ENCODE measurements around the gene SASH1.

Gene SASH1

DNA sequence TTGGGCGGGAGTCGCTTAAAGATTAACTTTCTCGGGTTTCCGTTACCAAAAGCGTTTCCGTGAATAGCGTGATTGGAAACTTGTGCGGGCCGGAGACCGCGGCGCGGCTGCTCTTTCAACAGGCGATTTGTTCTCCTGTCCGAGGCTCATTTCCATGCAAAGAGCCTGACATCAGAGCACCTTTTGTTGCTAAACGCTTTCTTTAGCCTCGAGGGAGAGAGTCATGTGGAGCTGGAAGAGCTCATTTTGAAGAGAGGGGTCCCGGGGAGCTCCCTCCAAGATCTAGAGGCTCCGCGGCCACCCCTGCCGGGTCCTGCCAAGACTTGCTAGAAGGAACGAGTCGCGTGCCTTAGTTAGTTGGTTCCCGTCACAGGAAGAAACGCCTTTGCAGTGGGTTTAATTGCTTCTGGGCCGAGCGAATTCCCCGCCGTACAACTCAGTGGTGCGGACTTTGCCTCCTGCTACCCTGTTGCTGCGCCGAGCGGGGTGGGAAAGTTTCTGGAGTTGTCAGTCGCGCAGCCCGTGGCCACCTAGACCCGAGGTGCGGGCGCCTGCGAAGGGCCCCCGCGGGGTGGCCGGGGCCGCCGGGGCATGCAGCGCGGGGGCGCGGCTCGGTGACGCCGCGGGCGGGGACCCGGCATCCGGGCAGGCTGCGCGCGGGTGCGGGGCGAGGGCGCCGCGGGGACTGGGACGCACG lies at the start of gene SASH1:
SASH1 (plus strand) TSS at position 489 of the 697 bp plus-strand sequence. CDS start 230 bp downstream, outside the sequence.
- DNase-seq, result peak; percentile 40

DNA sequence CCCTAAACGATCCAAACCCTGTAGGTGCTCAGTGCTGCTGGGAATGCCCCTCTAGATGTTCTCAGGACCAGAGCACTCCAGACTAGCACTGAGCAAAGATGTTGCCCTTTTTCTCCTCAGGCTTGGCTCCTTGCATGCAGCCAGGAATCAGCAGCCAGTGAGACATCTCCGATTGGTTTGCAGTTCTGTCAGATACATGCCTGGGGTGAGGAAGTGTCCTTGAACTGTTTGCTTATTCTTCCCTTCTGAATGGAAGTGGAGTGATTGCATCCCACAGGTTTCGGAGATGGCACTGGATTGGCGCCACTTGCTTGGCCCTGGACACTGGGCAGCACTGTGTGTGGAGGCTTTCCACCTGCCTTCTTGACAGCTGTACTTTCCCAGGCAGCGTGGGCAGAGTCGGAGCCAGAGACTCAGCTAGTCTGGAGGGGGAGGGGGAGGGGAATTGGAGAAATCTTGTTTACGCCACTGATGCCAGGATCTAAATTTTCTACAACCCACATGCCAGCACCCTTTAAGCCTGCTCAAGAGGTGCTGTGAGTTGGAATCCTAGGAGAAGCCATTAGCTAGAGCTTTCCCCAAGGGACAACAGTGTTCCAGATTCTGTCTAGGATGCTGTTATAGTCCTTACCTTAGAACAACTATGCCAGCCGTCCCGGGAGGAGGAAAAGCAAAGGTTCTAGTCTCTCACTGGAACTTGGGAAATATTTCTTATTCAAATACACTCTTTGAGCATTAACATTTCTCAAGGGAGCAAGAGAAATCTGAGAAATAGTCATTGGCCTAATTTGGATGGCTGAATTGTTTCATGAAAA lies 49.2 kb upstream of the SASH1 start:
- DNase-seq, result no peak

DNA sequence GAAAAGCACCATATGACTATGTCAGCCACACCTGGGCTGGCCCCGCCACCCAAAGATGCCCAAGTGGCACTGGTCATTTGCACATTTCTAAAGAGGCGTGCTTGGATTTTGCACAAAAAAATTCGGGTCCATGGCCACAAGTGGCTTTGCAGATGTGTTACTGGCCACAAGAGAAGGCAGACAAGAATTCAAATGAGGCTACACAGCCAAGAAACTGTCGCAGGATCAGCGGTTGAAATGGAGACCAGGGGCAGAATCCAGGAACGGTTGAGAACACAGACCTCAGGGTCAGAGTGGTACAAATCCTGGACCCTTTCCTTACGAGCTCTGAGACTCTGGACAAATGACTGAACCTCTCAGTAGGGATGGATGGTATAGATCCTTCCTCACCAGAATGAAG lies 48.6 kb upstream of the SASH1 start:
- no peak for DNase-seq

DNA sequence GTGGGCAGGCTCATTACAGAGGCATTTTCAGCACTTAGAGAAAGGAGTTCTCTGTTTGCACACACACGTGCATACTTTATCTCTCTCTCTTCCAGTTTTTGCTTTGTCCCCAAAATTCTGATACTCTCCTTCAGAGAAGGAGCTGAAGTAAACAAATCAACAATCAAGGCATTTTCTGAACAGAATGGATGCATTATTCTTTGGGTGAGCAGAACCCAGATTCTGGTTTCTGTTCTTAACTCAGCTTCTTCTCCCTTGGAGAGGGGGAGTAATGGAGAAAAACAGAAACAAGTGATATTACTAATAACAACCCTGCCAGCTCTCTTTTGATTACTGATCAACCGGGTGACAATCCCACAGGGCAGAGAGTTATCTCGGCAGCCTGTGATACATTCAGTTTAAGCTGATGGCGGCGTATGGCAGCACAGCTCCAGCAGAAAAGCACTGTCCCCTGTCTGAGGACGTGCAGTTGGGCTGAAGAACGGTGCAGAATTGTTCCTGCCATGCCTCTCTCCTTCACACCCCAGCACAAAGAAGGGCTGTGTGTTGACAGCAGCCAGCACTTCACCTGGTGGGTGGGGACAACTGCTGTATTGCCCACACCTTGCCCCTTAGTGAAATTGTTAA lies 47.3 kb upstream of the SASH1 start:
- DNase-seq, result no peak

DNA sequence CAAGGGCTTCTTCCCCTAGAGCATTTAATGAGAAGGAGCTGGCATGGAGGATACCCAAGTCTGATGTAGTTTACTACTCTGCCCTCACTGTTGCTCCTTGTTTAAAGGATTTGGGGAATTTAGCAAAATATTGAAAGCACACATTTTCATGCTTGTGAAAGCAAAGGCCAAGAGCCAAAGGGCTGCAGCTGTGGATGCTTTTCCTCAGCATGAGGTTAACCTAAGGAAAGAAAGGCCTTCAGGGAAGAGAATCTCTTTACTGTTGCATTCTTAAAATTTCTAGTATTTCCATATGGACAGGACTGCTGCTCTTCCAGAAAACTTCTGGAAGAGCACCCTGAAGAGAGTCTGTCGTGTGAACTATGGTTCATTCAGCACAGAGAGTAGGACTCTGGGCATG lies 45.9 kb upstream of the SASH1 start:
- DNase-seq, result no peak

DNA sequence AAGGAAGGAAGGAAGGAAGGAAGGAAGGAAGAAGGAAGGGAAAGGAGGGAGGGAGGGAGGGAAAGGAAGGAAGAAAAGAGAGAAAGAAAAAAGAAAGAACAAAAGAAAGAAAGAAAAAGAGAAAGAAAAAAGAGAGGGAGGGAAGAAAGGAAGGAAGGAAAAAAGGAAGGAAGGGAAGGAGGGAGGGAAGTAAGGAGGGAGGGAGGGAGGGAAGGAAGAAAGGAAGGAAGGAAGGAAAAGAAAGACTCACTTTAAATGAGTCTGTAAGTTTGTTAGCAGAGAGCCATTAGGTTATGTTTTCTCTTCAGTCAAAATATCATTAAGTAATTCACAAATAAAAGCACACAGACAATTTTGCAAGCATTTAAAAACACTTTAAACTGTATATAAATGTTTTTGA lies 44.0 kb upstream of the SASH1 start:
- no peak for DNase-seq

DNA sequence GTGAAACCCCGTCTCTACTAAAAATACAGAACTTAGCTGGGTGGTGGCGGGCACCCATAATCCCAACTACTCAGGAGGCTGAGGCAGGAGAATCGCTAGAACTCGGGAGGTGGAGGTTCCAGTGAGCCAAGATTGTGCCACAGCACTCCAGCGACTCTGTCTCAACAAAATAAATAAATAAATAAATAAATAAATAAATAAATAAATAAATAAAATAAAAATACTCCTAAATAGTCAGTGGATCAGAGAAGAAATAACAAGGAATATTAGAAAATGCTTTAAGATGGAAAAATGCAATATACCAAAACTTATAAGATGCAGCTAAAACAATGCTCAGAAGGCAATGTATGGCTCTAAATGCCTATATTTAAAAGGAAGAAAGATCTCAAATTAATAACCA lies 39.0 kb upstream of the SASH1 start:
- DNase-seq, result no peak

DNA sequence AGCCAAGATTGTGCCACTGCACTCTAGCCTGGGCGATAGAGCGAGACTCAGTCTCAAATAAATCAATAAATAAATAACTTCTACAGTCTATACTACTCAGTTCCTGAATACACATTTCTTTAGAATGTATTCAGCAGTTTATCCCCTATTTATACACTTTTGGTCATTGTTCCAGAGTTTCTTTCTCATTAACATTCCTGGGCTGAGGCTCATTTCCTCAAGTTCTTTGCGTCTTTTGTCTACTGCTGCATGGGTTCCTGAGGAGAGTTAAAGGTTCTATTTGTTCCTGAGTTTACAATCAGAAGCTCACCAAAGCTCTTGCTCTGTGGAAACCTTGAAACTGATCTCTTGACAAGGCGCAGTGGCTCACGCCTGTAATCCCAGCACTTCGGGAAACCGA lies 37.7 kb upstream of the SASH1 start:
- no peak for DNase-seq

DNA sequence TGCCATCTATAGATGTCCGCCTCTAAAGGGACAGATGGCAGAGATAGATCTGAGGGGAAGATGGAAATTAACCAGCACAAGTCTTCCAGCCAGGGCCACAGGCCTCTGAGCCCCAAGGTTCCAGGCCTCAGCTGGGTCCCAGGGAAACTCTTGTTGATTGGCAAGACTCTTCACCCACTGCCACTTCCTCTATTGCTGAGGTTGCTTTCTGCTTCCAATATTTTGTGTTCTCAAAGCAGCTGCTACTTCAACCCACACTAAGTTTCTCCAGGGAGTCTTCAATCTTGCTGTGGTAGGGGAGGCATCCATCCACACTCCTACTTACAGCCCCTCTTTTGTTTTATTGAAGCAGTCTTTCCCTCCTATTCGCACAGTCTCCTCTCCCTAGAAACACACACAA lies 36.4 kb upstream of the SASH1 start:
- no peak for DNase-seq

DNA sequence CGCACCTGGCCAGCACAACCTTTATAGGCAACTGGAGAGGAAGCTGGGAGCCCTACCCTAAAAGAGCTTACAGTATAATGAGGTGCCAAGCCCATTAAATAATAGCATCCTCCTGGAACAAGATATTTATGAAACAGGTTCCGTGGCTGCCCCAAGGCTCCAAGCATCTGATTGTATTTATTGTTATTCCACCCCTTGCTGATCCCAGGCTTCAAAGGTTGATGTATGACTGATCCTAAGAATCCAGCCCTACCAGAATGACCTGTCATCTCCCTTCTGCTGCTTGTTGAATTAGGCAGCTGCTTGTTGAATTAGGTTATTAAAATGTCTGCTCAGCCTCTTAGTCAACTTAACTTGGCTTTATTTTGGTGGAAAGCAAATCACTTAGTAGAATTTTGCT lies 35.2 kb upstream of the SASH1 start:
- peak; percentile 92 for DNase-seq

DNA sequence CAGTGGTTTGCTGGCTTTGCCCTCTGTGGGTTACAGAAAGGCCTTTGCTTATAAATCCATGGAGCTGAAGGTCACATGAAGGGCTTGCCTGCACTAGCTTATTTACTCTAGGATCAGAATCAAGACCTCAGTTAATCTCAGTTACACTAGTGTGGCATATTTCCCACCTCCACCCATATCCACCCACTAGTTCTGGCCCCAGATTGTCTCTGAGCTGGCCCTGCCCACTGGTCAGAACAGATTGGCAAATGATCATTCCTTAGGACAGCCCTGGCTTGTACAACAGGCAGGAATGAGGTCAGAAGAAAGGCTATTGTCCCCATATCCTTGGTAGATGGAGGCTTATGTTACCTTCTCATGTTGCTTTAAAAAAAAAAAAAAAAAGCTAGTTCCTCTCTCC lies 33.3 kb upstream of the SASH1 start:
- no peak for DNase-seq

DNA sequence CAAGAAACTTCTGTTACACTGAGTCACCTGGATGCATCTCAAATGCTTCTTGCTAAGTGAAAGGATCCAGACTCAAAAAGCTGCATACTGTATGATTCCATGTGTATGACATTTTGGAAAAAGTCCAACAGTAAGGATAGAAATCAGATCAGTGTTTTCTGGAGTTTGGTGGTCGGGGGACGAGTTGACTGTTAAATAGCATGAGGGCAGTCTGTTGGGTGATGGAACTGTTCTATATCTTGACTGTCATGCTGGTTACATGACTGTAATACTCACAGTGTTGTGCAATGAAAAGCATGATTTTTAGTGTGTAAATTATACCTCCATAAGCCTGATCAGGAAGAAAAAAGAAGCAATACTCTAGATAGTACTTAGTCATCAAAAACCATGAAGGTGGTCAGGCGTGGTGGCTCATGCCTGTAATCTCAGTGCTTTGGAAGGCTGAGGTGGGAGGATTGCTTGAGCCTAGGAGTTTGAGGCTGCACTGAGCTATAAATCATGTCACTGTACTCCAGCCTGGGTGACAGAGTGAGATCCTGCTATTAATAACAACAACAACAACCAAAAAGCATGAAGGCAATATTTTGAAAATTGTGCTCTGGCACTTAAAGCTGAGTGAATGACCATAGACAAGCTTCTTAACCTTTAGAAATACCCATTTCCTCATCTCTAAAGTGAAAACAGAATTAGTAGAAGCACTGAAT lies 30.5 kb upstream of the SASH1 start:
- no peak for DNase-seq

DNA sequence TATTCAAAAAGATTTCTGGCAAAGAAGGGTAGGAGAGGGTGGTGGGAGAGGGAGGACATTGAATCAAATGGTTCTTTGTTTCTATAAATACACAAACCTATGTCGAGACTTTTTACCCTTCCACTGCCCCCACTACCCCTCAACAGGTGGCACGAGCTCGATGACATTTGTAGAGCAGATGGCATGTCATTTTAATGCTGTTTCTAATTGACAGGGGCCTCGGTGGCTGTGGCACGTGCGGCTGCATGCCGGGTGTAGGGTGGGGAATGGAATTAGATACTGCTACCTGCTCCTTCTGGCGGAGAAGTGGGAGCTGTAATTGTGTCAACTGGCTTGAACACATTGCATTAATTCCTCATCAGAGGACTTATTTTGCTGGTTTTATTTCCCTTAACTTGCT lies 29.1 kb upstream of the SASH1 start:
- DNase-seq, result no peak

DNA sequence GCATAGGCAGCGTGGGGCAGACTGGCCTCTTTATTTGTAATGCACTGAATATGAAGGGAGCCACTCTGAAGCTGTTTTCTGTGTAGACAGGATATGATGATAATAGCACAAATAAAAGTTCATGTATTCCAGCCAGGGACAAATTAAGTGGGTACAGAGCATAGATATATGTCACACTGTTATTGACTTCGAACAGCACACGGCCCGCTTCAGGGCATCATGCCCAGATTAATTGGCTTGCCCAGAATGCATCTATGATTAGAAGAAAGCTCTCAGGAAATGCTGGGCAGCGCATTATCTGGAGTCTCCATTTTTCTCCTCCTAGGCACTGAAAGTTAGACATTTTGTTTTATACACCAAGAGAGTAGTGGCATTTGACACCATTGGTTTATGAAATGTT lies 26.3 kb upstream of the SASH1 start:
- no peak for DNase-seq

DNA sequence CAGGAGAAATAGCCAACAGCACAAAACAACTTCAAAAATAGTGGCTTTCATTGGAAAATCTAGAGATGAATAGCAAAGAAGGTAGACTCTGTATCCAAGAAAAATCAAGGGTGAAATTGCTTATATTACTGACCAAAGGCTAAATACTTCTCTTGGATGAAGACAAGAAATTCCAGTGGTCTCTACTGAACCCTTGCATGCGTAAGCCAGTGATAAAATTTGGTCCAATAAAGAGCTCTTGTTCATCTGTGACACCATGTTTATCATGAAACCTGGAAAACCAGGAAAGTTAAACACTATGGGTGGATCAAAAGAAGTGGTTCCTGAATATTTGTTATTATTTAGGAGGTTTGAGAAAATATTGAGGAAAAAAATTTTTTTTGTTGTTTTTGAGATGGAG lies 25.6 kb upstream of the SASH1 start:
- DNase-seq, result no peak

DNA sequence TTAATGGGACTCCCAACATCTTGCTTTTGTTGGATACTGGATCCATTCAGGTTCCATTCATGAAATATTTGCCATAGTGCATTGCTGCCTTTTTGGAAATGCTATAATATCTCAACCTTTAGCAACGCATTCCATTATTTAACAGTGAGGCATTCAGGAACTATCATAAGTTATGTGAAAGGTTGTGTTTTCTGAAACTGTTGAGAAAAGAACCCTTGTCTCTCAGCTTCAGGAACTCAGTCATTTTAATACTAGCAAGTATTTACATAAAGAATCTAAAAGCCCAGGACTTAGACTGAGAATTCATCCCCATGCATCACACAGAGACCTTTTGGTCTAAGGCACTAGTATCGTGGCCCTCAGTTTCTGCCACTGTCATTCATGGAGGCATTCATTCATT lies 24.9 kb upstream of the SASH1 start:
- DNase-seq, result no peak

DNA sequence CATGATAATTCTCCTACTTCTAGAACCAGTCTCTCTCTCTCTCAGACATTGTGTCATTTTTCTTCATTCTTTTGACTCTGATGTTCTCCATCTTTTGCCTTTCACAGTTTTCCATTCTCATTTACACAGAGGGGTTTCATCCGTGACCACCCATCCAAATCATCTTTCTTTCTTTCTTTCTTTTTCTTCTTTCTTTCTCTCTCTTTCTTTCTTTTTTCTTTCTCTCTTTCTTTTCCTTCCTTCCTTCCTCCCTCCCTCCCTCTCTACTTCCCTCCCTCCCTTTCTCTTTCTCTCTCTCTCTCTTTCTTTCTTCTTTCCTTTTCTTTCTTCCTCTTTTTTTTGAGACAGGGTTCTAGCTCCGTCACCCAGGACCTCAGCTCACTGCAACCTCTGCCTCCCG lies 19.9 kb upstream of the SASH1 start:
- no peak for DNase-seq

DNA sequence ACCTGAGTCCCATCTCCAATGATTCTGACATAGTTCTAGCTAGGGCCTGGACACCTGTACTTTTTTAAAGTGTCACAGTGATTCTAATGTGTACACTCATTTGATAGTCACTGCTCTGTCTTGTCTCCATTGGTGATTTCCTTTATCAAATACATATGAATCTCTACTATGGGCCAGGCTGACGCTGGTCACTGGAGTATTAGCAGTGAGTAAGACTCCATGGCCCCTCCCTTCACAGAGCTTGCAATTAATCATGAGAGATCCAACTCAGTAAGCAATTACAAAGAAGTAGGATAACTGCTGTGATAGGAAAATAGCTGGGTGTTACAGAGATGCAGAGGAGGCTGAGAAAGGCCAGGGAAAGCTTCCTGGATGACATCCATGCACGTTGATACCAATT lies 19.3 kb upstream of the SASH1 start:
- DNase-seq, result no peak

DNA sequence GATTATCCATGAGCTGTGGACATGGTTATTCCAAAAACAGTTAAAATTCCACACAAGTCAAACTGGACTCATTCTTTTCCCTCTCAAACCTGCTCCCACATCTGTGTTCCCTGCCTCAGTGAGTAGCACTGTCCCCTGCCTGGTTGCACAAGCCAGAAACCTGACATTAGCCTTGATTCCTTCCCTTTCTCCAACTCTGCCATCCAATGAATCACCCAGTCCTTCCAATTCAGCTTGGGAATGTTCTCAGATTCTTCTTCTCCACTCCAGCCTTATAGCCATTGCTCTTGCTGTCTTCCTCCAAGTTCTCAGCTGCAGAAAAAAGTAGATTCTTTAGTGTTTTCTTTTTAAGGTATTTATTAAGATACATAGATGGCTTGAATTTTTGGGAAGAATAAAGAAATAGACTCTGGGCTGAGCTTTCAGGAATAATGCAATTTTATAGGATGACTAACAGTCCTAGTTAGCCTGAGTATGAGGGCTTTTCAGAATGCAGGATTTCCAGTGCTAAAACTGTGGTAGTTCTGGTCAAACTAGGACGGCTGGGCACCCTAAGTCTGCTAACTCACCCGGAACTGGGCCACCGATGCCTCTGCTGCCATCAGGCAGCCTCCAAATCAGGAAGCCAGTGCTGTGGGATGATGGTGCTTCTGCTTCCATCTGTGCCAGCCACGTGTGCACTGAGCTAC lies 18.2 kb upstream of the SASH1 start:
- DNase-seq, result no peak

DNA sequence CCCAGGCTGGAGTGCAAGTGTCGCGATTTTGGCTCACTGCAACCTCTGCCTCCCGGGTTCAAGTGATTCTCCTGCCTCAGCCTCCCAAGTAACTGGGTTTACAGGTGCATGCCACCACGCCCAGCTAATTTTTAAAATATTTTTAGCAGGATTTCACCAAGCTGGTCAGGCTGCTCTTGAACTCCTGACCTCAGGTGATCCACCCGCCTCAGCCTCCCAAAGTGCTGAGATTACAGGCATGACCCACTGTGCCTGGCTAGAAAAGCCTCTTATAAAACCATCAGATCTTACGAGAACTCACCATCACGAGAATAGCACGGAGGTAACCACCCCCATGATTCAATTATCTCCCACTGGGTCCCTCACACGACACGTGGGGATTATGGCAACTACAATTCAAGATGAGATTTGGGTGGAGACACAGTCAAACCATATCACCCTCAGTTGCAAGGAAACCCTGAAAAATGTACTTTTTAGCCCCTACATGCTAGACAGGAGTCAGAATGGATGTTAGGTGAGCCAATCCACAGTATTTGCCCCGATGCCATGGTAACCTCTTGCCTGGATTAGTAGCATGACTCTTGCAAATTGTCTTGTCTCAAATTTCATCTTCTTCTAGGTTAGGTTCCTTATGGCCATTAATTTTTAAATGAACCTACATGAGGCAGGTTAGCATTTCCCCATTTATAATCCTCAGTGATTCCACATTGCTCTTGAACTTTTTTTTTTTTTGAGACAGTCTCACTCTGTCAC lies 17.1 kb upstream of the SASH1 start:
- no peak for DNase-seq

DNA sequence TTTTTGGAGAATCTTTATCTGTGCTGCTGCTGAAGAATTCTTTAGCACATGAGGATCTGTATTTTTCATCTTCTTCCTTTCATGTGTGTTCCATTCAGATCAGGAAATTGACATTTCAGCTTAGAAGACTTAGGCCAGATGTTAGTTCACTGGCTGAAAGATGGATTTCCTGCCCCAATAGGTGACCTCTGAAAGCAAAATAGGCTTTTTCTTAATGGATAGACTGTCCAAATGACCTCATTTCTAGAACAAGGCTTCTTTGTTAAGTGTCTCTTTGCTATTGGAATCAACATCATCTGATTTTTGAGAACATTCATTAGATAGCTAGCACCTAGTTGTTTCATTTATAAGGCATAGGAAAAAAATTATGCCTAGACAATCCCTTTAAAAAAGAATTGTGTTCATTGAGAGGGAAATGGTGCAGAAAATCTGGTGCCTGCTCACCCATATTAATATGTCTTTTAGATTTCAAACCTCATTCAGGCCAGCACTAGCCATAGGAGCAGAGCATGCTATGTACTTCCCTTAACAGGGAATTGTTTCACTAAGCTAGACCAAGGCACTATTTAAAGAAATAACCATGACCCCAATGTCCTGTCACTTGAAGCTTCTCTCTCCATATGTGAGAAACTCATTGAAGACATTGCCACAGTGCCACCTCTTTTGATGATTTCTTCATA lies 13.6 kb upstream of the SASH1 start:
- no peak for DNase-seq
